Measurements from ENCODE around the gene LDLRAD3.
A peak's percentile ranks its signal among the peaks of the same experiment; 100 is the strongest.

Gene LDLRAD3

GRCh38 chr11:36146437-36146836 is 202.6 kb downstream of the LDLRAD3 start:
- DNase-seq: no peak

GRCh38 chr11:36147491-36147890 is 203.6 kb downstream of the LDLRAD3 start:
- no peak for DNase-seq

DNA sequence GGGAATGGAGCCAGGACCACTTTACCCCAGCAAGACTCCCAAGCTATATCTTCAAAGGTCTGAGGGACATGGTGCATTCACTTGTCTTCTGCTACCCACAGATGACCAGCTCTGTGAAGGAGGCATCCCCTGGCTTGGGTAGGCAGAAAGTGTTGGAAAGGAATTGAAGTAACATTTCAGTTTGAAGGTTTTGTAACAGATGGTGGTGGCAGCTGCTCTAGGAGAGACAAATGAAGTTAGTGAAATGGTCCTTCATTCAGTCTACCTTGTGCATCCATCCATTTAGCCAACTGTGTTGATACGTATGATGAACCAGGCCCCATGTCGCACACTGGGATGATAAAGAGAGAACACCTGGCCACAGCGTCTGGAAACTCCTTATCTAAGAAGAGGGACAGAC is 204.8 kb downstream of the LDLRAD3 start:
- DNase-seq: no peak

DNA sequence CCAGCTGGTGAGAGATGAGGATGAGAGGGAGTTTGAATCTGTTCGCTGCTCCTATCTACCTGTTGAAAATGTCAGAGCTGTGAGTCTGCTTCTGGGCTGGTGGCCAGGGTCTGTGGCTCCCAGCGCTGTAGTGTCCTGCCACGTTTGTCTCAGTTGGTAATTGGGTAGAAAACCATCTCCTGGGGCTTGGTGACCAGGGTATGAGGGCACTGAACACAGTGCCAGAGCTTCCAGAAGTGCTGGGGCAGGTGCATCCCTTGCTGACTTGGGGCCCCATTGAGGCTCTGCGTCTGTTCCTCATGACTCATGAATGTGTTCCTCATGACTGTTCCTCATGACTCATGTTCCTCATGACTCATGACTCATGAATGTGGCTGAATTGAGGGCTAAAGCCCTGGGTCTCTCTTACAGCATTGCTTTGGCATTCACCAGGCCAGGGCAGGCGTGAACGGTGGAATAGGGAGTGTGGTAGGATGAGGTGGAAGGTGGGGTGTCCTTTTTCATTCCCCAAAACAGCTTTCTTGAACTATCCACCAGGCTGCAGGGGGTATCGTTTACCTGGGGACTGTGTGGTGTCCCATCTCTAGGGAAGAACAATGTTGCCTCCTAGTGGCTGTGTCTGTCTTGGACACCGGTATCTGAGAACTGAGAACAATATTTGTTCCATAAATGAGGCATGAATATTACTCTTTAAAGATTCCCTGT is 205.8 kb downstream of the LDLRAD3 start:
- DNase-seq: peak; percentile 34

- no peak for DNase-seq
These were observed 207.1 kb downstream of the LDLRAD3 start for GRCh38 chr11:36150986-36151385.

GRCh38 chr11:36151933-36152580 is 208.2 kb downstream of the LDLRAD3 start:
- DNase-seq: no peak

DNA sequence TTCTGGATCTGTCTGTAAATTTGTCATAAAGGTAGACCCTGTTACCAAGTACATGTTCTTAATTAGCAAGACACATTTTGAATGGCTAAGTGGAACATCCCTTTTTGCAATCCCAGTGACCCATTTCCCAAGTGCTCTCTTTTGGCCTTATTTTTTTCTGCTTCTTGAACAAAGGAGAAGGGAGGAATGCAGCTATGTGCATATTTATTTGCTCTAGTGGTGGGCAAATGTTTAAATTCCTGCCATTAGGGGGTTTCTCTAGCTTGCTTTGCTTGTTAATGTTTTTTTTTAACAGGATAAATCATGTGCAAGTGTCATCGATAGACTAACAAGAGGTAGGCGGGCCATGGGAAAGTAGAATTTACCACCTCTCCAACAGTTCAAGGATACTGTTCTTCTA is 209.7 kb downstream of the LDLRAD3 start:
- no peak for DNase-seq

GRCh38 chr11:36155124-36155561 is 211.3 kb downstream of the LDLRAD3 start:
- DNase-seq: no peak

DNA sequence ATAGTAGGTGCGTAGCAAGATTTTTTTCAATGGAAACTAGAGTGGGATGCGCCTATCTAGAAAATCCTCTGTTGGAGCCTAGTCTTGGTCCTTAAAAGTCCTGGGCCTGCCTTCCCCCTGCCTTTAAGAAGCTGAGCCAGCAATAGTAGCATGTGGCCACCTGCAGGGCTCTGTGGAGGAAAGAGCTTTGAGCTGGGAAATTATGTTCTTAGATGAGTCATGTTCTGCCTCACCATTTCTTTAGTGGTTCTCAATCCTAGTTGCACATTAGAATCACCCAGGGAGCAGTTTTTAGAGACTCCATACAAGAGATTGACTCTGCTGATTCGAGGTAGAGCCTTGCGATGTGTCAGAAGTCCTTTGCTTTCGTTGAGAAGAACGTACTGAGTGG is 211.9 kb downstream of the LDLRAD3 start:
- no peak for DNase-seq

- DNase-seq: no peak
These were observed 212.4 kb downstream of the LDLRAD3 start for GRCh38 chr11:36156161-36156816.

DNA sequence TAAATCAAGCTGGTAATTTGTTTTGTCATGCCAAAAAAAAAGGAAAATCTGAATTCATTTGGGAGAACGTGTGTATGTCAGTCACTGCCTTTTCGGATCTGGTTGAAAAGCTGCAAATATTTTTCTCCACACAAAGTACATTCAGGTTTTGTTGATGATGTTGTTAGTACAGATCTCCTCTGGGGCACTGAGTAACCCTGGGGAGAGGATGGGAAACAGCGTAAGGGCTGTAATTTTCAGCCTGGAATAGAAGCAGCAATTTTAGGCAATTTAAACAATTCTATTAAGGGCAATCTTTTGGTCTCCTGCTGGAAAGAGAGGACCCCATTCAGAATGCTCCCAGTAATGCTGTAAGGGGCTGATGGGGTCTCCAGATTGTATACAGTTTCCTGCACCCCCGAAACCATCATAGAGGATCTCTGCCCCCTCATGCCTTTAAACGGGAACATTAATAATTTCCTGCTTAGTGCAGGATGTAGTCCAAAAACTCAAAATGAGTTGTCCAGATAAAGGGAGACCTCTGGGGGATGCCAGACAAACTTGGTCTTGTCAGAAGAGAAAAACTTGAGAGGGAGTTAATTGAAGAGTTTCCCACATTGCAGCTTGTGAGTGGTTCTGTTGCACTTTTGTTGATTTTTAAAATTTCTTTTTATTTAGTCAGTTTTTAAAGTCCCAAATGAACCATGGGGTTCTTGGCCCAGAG is 213.1 kb downstream of the LDLRAD3 start:
- DNase-seq: no peak

DNA sequence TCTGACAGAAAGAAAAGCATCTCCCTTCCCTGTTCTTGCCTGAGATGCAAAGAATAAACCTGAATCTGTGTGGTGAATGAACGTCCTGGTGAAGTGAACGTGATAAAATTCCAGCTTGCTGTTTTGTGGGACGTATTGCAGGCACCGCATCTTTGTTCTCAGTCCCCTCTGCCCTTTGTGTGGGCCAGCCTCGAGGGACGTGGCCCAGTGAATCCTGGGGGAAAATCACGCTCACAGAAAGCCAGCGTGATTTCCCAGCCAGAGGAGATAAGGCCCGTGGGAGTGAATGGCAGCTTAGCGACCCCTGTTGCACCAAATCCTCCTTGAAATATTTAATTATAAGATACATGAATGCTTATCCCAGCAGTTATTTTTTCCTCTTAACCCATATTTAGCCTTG is 216.2 kb downstream of the LDLRAD3 start:
- DNase-seq: no peak

DNA sequence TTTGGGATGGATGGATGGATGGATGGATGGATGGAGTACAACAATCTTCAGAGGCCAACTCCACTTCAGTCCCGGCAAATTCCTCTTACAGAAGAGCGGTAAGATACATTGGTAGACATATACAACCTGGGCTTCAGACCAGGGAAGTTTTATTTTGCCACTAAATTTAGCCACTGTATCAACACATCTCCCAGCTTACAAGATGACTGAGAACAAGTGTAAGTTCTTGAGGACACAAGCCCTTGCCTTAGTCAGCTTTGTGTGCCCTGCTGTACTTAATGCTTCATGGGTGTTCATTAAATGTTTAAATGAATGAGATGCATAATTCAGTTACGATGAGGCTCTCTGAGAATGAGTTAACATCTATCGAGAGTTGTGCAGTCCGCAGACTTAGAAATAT is 217.7 kb downstream of the LDLRAD3 start:
- no peak for DNase-seq

- DNase-seq: no peak
These were observed 218.4 kb downstream of the LDLRAD3 start for GRCh38 chr11:36162006-36162882.

DNA sequence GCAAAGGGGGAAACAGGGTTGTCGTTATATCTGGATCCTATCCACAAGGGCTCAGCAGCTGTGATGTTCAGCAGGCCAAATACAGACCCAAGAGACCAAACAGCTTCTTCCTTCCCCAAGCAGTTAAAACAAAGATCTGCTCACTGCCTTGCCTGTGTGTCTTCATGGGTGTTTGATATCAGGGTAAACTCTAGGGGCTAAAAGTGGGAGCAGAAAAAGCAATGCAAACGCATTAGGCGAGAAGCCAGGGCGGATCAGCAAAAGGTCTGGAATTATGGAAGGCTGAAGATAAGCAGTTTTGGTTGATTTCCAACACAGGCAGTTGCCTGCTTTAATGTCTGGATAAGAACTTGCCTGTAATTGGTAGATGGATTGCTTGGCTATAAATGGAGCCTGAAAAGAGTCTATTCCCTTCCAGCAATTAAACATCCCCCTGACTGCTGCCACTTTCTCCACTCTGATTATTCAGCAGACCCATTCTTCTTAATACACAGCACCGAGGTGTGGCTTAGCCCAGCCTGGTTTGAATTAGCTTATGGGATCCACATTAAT is 219.1 kb downstream of the LDLRAD3 start:
- DNase-seq: no peak

DNA sequence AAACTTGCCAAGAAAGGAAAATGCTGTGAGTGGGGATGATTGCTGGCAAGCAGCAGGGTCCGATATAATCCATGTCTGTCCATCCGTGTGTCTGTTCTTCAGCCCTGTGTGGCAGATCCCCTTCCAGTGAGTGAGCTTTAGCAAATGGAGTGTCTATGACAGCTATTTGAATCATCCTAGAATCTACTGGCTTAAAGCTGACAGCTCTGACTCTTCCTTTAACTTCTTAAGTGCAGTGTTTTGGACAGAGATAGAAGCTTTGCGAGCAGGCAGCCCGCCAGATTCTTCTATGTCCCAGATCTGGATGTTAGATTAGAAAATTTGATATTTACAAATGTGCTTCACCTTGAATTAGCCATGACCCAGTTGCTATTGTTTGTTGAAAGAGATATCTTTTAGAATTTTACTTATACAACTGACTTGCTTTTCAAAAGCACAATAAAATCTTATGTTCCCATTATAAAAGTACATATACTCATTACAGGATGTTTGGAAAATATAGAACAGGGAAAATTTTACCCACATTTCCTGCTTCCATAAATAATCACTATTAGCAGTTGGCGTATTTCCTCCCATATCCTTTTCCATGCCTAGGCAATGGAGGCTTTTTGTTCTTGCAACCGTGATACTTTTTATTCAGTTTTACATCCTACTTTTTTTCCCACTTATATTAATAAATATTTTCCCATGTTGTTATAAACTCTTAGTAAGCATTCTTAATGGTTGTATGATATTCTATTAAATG is 220.8 kb downstream of the LDLRAD3 start:
- DNase-seq: no peak

DNA sequence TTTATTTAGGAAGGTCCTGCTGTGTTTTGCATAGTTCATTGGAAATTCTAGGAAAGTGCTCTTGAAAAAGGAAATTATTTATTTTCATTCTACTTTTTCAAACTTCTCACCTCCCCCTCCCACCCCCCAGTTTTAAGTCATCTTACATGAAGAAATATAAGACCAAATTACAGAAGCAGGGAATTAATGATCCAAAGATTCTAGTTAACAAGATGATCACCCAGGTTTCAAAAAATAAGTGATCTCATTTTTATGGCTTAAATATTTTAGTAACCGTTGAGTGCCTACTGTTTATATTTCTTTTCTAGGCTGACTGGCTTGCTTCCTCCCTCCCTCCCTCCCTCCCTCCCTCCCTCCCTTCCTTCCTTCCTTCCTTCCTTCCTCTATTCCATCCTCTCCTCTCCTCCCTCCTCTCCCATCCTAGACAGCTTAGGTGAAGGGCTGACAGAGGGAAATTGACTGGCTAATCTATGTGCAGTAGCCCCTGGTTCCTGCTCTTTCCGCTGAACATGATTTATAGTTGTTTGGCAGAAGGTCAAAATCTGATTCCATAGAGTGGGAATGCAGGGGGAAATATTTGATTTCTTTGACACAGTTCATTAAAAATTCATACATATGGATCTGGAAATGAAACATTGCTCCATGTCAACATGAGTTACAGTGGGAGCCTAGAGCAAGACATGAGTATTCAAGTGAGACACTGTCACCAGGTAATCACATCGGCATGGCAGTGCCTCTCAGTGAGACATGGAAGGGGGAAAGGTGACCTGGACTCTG is 221.9 kb downstream of the LDLRAD3 start:
- no peak for DNase-seq

- DNase-seq: no peak
These were observed 223.2 kb downstream of the LDLRAD3 start for GRCh38 chr11:36167073-36167472.

- DNase-seq: no peak
These were observed 223.9 kb downstream of the LDLRAD3 start for GRCh38 chr11:36167729-36168128.

- no peak for DNase-seq
These were observed 234.0 kb downstream of the LDLRAD3 start for GRCh38 chr11:36177836-36178235.
